ENCODE data around the gene KAZN.

KAZN gene

GRCh38 chr1:14782741-14783591 lies 184.5 kb downstream of the KAZN start:
- H3K4me3 ChIP-seq (ENCODE audit: low read depth, low read length): no peak overlapping the region
- H3K9ac ChIP-seq (ENCODE audit: low read depth, low read length): no peak overlapping the region
- no peaks in the 10 kb centered on the region for H3K27me3 ChIP-seq (ENCODE audit: control insufficient read depth, insufficient read depth, low read length)
- H3K36me3 ChIP-seq (ENCODE audit: control insufficient read depth, insufficient read depth, low read length): no peaks in the 10 kb centered on the region
- peaks cover 9% of the 10 kb centered on the region for H3K4me1 ChIP-seq (ENCODE audit: control insufficient read depth, insufficient read depth, low read length)
- no peaks in the 10 kb centered on the region for H3K9me3 ChIP-seq (ENCODE audit: control insufficient read depth, insufficient read depth, low read length)

GRCh38 chr1:14783592-14783886 lies 185.1 kb downstream of the KAZN start:
- Histone ChIP-seq H3K9me3 (ENCODE audit: control insufficient read depth, insufficient read depth, low read length) (no peaks in the 10 kb centered on the region), H3K36me3 (ENCODE audit: control insufficient read depth, insufficient read depth, low read length) (no peaks in the 10 kb centered on the region), H3K27me3 (ENCODE audit: control insufficient read depth, insufficient read depth, low read length) (no peaks in the 10 kb centered on the region), H3K4me1 (ENCODE audit: control insufficient read depth, insufficient read depth, low read length) (peaks cover 9% of the 10 kb centered on the region), H3K9ac (ENCODE audit: low read depth, low read length) (no peak overlapping the region), H3K4me3 (ENCODE audit: low read depth, low read length) (no peak overlapping the region)

GRCh38 chr1:14784790-14785773 lies 186.6 kb downstream of the KAZN start:
- Histone ChIP-seq H3K9me3 (ENCODE audit: control insufficient read depth, insufficient read depth, low read length) (no peaks in the 10 kb centered on the region), H3K4me1 (ENCODE audit: control insufficient read depth, insufficient read depth, low read length) (peaks cover 9% of the 10 kb centered on the region), H3K27me3 (ENCODE audit: control insufficient read depth, insufficient read depth, low read length) (no peaks in the 10 kb centered on the region), H3K9ac (ENCODE audit: low read depth, low read length) (no peak overlapping the region), H3K4me3 (ENCODE audit: low read depth, low read length) (no peak overlapping the region), H3K36me3 (ENCODE audit: control insufficient read depth, insufficient read depth, low read length) (no peaks in the 10 kb centered on the region)

GRCh38 chr1:14786109-14786675 lies 187.7 kb downstream of the KAZN start:
- H3K27me3 ChIP-seq (ENCODE audit: control insufficient read depth, insufficient read depth, low read length): no peaks in the 10 kb centered on the region
- no peak overlapping the region for H3K9ac ChIP-seq (ENCODE audit: low read depth, low read length)
- no peaks in the 10 kb centered on the region for H3K9me3 ChIP-seq (ENCODE audit: control insufficient read depth, insufficient read depth, low read length)
- H3K36me3 ChIP-seq (ENCODE audit: control insufficient read depth, insufficient read depth, low read length): no peaks in the 10 kb centered on the region
- no peak overlapping the region for H3K4me3 ChIP-seq (ENCODE audit: low read depth, low read length)
- peaks cover 9% of the 10 kb centered on the region for H3K4me1 ChIP-seq (ENCODE audit: control insufficient read depth, insufficient read depth, low read length)

- Histone ChIP-seq H3K4me3 (ENCODE audit: low read depth, low read length) (no peak overlapping the region), H3K9ac (ENCODE audit: low read depth, low read length) (no peak overlapping the region), H3K4me1 (ENCODE audit: control insufficient read depth, insufficient read depth, low read length) (peaks cover 9% of the 10 kb centered on the region), H3K36me3 (ENCODE audit: control insufficient read depth, insufficient read depth, low read length) (no peaks in the 10 kb centered on the region), H3K27me3 (ENCODE audit: control insufficient read depth, insufficient read depth, low read length) (no peaks in the 10 kb centered on the region), H3K9me3 (ENCODE audit: control insufficient read depth, insufficient read depth, low read length) (no peaks in the 10 kb centered on the region)
Measured at GRCh38 chr1:14786681-14787080, 188.2 kb downstream of the KAZN start.

GRCh38 chr1:14787604-14788003 lies 189.1 kb downstream of the KAZN start:
- Histone ChIP-seq H3K27me3 (ENCODE audit: control insufficient read depth, insufficient read depth, low read length) (no peaks in the 10 kb centered on the region), H3K4me3 (ENCODE audit: low read depth, low read length) (no peak overlapping the region), H3K36me3 (ENCODE audit: control insufficient read depth, insufficient read depth, low read length) (no peaks in the 10 kb centered on the region), H3K9ac (ENCODE audit: low read depth, low read length) (no peak overlapping the region), H3K9me3 (ENCODE audit: control insufficient read depth, insufficient read depth, low read length) (no peaks in the 10 kb centered on the region), H3K4me1 (ENCODE audit: control insufficient read depth, insufficient read depth, low read length) (peaks cover 9% of the 10 kb centered on the region)

GRCh38 chr1:14788080-14788479 lies 189.6 kb downstream of the KAZN start:
- Histone ChIP-seq H3K36me3 (ENCODE audit: control insufficient read depth, insufficient read depth, low read length) (no peaks in the 10 kb centered on the region), H3K4me3 (ENCODE audit: low read depth, low read length) (no peak overlapping the region), H3K9me3 (ENCODE audit: control insufficient read depth, insufficient read depth, low read length) (no peaks in the 10 kb centered on the region), H3K4me1 (ENCODE audit: control insufficient read depth, insufficient read depth, low read length) (peaks cover 7% of the 10 kb centered on the region), H3K9ac (ENCODE audit: low read depth, low read length) (no peak overlapping the region), H3K27me3 (ENCODE audit: control insufficient read depth, insufficient read depth, low read length) (no peaks in the 10 kb centered on the region)

- Histone ChIP-seq H3K9ac (ENCODE audit: low read depth, low read length) (no peak overlapping the region), H3K27me3 (ENCODE audit: control insufficient read depth, insufficient read depth, low read length) (no peaks in the 10 kb centered on the region), H3K9me3 (ENCODE audit: control insufficient read depth, insufficient read depth, low read length) (no peaks in the 10 kb centered on the region), H3K4me1 (ENCODE audit: control insufficient read depth, insufficient read depth, low read length) (peaks cover 3% of the 10 kb centered on the region), H3K4me3 (ENCODE audit: low read depth, low read length) (no peak overlapping the region), H3K36me3 (ENCODE audit: control insufficient read depth, insufficient read depth, low read length) (no peaks in the 10 kb centered on the region)
Measured at GRCh38 chr1:14790982-14791381, 192.5 kb downstream of the KAZN start.

- Histone ChIP-seq H3K27me3 (ENCODE audit: control insufficient read depth, insufficient read depth, low read length) (no peaks in the 10 kb centered on the region), H3K9me3 (ENCODE audit: control insufficient read depth, insufficient read depth, low read length) (no peaks in the 10 kb centered on the region), H3K4me3 (ENCODE audit: low read depth, low read length) (no peak overlapping the region), H3K36me3 (ENCODE audit: control insufficient read depth, insufficient read depth, low read length) (no peaks in the 10 kb centered on the region), H3K4me1 (ENCODE audit: control insufficient read depth, insufficient read depth, low read length) (no peaks in the 10 kb centered on the region), H3K9ac (ENCODE audit: low read depth, low read length) (no peak overlapping the region)
Measured at GRCh38 chr1:14791654-14792053, 193.2 kb downstream of the KAZN start.

GRCh38 chr1:14794136-14794768 lies 195.8 kb downstream of the KAZN start:
- no peak overlapping the region for H3K9ac ChIP-seq (ENCODE audit: low read depth, low read length)
- no peaks in the 10 kb centered on the region for H3K36me3 ChIP-seq (ENCODE audit: control insufficient read depth, insufficient read depth, low read length)
- no peaks in the 10 kb centered on the region for H3K9me3 ChIP-seq (ENCODE audit: control insufficient read depth, insufficient read depth, low read length)
- no peak overlapping the region for H3K4me3 ChIP-seq (ENCODE audit: low read depth, low read length)
- no peaks in the 10 kb centered on the region for H3K27me3 ChIP-seq (ENCODE audit: control insufficient read depth, insufficient read depth, low read length)
- no peaks in the 10 kb centered on the region for H3K4me1 ChIP-seq (ENCODE audit: control insufficient read depth, insufficient read depth, low read length)

- no peak overlapping the region for H3K9ac ChIP-seq (ENCODE audit: low read depth, low read length)
- H3K4me3 ChIP-seq (ENCODE audit: low read depth, low read length): no peak overlapping the region
- no peaks in the 10 kb centered on the region for H3K9me3 ChIP-seq (ENCODE audit: control insufficient read depth, insufficient read depth, low read length)
- no peaks in the 10 kb centered on the region for H3K4me1 ChIP-seq (ENCODE audit: control insufficient read depth, insufficient read depth, low read length)
- H3K36me3 ChIP-seq (ENCODE audit: control insufficient read depth, insufficient read depth, low read length): no peaks in the 10 kb centered on the region
- H3K27me3 ChIP-seq (ENCODE audit: control insufficient read depth, insufficient read depth, low read length): no peaks in the 10 kb centered on the region
Measured at GRCh38 chr1:14794906-14795305, 196.4 kb downstream of the KAZN start.
